GM19238 (cell line): ENCODE results near the gene ZBED4.

Source experiments
- DNase-seq: peaks from one replicate; pipeline ENCODE4 v3.0.0; 2011; ENCODE audit warnings: low spot score; ENCODE audit not compliant: insufficient read length

Gene ZBED4

DNA sequence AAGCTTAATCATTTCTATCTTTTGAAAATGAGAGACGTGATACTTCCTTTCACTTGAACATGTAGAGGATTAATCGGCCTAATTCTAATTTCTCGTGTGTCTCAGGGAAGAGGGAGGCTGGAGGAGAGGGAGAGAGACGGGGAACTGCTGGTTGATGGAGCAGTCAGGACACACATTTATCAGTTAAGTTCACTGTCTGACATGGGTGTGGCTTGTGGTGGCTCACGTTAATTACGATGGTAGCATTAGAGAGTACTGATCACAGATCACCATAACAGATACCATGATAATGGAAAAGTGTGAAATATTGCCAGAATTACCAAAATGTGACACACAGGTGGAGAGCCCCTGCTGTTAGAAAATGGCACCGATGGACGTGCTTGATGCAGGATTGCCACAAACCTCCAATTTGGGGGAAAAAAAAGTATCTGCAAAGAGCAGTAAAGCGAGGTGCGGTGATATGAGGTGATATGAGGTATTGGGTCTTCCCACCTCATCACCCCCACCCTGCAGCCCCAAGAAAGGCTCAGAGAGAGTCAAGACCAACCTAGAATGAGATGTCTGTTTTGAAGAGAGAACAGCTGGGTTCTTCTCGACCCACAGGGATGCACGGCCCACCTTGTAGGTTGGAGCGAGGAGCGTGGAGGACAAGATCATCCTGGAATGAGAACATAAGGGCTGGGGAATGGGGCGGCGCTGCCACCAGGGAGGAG is 19.7 kb downstream of the ZBED4 start:
- no peak for DNase-seq

DNA sequence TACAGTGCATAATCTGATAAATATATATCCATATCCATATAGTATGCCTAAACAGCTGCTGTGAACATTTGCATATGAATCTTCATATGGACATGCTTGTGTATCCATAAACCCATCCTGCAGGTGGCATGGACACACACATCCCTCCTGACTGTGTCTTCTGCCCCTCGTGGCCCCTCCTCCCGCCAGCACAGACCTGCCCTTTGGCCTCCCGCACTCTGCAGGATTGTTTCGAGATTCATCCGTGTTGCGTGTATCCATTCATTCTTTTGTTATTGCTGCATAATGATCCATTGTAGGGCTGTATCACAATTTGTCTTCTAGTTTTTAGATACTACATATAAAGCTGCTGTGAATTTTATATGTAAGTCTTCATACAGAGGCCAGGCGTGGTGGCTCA is 24.0 kb downstream of the ZBED4 start:
- no peak for DNase-seq

DNA sequence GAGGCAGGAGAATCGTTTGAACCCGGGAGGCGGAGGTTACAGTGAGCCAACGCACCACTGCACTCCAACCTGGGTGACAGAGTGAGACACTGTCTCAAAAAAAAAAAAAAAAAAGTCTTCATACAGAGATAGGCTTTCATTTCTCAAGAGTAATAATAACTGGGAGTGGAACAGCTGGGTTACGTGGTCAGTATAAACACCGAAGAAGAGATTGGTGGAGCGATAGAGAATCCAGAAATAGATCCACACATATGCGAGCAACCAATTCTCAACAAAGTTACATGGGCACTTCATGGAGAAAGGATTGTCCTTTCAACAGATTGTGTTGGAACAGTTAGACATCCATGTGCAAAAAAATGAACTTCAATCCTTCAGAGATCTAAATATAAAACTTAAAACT is 24.6 kb downstream of the ZBED4 start:
- DNase-seq = no peak

- DNase-seq = no peak
Observed at GRCh38 chr22:49879871-49880270, 26.2 kb downstream of the ZBED4 start.

DNA sequence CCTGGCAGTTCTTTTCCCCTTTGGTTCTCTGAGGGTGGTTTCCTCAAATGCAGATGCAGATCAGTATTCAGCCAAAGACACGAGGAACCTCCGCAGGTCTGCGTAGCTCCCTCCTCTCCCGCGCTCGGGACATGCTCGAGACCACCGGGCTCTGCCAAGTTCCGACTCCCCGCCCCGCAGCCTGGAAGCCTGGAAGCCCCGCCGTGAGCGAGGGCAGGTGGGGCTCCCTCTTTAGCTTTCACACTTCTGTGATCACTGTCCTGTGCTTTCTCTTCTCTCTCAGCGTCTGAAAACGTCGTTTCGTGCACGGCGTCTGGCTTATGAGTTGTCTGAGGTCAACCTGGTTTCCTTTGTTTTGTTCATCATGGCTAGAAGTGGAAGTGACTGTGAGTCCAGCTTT is 26.6 kb downstream of the ZBED4 start:
- peak; percentile 34 for DNase-seq

DNA sequence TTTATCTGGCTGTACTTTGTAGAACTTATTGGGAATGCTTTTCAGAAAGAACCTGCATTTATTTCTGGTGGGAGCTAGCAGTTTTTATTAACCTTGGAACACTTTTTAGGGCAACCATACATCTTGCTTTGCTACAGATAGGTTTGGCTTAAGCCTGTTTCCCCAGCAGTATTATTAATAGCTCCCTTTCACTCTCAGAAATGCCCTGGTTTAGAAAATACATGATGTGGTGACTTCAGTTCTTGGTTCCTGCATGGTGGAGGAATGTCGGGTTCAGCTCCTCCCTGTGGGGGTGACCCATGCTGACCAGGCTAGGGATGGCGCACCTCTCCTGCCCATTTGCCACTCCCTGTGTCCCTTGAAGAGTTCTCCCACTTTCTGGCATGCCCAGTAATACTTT is 28.2 kb downstream of the ZBED4 start:
- DNase-seq = no peak

- DNase-seq = no peak
Observed at GRCh38 chr22:49882519-49883293, 29.1 kb downstream of the ZBED4 start.

DNA sequence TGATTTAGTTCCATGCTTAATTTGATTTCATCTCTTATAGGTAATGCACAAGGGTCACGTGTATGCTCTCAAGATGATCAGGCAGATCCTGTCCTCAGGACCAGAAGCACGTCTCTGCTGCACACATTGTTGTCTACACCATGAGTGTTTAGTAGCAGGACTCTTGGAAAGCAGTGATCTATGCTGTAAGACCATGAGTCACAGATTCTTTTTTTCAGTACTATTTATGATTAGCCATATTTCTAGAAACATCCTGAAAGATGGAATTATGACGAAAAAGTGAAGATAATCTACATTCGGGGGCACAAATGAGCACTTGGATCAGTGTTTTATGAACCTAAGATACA is 29.6 kb downstream of the ZBED4 start:
- DNase-seq = no peak

DNA sequence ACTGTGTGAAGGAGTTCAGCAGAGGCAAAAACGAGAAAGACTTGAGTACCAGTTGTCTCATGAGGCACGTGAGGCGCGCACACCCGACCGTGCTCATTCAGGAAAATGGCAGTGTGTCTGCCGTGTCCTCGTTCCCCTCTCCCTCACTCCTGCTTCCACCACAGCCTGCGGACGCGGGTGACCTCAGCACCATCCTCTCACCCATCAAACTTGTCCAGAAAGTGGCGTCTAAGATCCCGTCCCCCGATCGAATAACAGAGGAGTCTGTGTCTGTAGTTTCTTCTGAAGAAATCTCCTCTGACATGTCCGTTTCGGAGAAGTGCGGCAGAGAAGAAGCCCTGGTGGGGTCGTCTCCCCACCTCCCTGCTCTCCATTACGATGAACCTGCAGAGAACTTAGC is 30.4 kb downstream of the ZBED4 start:
- no peak for DNase-seq

DNA sequence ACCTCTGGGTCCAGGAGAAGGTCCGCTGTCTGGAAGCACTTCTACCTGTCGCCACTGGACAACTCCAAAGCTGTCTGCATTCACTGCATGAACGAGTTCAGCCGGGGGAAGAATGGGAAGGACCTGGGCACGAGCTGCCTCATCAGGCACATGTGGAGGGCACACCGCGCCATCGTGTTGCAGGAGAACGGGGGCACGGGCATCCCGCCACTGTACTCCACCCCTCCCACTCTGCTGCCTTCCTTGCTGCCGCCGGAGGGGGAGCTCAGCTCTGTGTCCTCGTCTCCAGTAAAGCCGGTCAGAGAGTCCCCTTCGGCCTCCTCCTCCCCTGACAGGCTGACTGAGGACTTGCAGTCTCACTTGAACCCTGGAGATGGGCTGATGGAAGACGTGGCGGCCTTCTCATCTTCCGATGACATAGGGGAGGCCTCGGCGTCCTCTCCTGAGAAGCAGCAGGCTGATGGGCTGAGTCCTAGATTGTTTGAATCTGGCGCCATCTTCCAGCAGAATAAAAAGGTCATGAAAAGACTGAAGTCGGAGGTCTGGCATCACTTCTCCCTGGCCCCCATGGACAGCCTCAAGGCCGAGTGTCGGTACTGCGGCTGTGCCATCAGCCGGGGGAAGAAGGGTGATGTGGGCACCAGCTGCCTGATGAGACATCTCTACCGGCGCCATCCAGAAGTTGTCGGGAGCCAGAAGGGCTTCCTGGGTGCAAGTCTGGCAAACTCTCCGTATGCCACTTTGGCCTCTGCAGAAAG is 31.0 kb downstream of the ZBED4 start:
- no peak for DNase-seq

- no peak for DNase-seq
Observed at GRCh38 chr22:49885281-49885680, 31.6 kb downstream of the ZBED4 start.

- DNase-seq = no peak
Observed at GRCh38 chr22:49885881-49886280, 32.2 kb downstream of the ZBED4 start.

- no peak for DNase-seq
Observed at GRCh38 chr22:49886346-49887063, 32.9 kb downstream of the ZBED4 start.

GRCh38 chr22:49887064-49887451 is 33.4 kb downstream of the ZBED4 start:
- no peak for DNase-seq

- DNase-seq = no peak
Observed at GRCh38 chr22:49887702-49888101, 34.1 kb downstream of the ZBED4 start.

- DNase-seq = no peak
Observed at GRCh38 chr22:49889071-49889470, 35.4 kb downstream of the ZBED4 start.

DNA sequence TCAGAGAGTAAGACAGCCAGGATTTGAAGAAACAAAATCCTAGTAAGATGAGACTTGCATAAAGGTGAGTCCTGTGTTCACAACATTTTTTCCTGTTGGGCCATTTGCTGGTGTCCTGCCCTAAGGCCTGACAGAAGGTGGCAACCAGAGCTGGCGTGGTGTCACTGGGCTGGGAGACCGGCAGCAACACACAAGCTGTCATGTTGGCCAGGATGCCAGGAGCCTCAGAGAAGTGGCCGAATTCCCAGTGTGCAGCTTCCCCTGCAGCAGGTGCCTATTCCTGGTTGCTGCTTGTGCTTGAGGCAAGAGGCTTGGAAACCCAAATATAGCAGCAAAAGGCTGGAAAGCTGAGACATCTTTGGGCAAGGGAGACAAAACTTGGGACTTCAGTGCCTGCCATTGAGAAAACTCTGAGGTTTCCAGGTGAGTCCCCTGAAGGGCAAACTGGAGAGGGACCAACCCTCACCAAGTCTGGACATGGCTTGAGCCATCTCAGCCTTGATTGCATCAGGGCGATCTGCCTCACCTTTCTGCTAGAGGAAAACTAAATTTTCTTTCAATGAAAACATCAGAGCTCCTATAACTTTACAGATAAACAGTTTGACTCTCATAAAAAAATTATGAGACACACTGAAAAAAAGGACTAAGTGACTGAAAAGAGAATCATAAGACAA is 38.7 kb downstream of the ZBED4 start:
- DNase-seq = no peak

DNA sequence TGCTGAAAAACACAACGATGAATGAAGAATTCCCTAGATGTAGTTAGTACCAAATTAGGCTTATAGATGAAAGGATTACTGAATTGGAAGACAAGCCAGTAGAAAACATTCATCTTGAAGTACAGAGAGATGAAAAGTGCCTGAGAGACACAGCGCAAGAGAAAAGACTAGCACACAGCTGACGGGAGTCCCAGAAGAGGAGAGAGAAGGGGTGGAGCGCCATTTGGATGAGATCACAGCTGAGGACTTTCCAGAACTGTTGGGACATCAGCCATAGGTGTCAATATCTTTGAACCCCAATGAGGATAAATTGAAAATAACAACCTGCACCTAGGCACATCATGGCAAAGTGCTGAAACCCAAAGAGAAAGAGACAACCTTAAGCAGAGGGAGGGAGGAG is 39.4 kb downstream of the ZBED4 start:
- no peak for DNase-seq

- DNase-seq = no peak
Observed at GRCh38 chr22:49894322-49895054, 40.8 kb downstream of the ZBED4 start.

DNA sequence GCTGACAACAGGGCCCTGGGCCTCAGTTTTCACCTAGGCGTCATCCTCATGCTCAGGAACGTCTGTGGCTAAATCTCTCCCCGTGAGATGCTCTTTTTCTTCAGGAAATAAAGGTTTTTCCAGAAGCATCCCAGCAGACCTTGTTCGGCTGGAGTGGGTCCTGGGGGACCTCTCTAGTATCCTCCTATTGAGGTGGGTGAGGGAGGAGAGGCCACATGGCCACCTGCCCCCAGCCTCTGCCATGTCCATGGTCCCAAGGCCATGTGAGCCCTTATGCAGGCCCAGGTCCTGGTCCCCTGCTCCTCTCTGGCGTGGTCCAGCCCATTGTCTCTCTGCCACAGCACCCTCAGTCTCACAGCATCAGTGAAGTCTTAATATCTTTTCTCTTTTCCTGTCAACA is 42.6 kb downstream of the ZBED4 start:
- DNase-seq = no peak
